Measurements from ENCODE around the gene SSR3.

DNA sequence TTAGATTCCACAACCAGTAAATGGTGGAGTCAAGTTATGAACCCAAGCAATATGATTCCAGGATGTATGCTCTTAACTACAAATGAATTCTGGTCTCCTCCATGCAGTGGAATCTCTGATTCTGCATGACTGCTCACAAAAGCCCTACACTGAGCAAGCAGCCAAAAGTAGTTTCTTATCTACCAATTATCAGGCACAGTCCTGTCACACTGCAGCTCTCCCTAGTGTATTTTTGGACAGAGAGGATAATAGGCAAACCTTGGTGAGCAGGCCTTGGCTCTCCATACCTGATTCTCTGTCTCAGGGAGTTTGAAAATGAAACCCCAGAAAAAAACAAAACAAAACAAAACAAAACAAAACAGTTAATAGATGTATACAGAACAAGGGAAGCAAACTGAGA, 3.5 kb upstream of the SSR3 start:
- TF ChIP-seq POLR2A (IDR thresholded peaks at IDR 0.05) = no peak
- TF ChIP-seq CTCF (IDR thresholded peaks at IDR 0.05) = no peak
